ENCODE results near the gene GTF2IRD1.

Gene GTF2IRD1

DNA sequence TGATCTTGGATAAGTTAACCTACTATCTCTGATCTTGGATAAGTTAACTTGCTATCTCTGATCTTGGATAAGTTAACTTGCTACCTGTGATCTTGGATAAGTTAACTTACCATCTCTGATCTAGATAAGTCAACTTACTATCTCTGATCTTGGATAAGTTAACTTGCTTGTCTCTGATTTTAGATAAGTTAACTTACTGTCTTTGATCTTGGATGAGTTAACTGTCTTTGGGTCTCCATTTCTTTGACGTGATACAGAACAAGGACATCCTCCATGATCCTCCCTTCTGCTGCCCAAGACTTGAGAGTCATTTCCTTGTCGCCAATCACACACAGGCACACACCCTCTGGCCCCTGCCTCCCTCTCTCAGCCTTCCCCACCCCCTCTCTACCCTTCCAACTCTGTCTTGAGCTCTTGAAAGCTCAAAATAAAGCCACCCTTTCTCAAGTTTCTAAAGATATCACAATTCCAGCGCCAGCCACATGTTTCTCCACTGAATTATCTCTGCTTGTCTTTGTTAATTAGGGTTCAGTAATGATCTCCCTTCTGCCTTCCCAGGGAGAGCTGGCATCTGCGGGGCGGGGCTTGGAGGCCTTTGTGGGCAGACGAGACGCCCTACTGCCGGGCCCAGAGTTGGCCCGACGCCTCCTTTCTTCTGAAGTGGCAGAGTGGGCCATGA, 118.7 kb downstream of the GTF2IRD1 start:
- TF ChIP-seq, protein P1, sequence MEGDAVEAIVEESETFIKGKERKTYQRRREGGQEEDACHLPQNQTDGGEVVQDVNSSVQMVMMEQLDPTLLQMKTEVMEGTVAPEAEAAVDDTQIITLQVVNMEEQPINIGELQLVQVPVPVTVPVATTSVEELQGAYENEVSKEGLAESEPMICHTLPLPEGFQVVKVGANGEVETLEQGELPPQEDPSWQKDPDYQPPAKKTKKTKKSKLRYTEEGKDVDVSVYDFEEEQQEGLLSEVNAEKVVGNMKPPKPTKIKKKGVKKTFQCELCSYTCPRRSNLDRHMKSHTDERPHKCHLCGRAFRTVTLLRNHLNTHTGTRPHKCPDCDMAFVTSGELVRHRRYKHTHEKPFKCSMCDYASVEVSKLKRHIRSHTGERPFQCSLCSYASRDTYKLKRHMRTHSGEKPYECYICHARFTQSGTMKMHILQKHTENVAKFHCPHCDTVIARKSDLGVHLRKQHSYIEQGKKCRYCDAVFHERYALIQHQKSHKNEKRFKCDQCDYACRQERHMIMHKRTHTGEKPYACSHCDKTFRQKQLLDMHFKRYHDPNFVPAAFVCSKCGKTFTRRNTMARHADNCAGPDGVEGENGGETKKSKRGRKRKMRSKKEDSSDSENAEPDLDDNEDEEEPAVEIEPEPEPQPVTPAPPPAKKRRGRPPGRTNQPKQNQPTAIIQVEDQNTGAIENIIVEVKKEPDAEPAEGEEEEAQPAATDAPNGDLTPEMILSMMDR (conservative IDR thresholded peaks at IDR 0.05; ENCODE audit: low read depth) = no peak
- ChIA-PET CTCF (interaction anchor here (0.7 kb wide), 1 partner anchor 119 kb away, joined by 4 read pairs; no protein-coding TSS in a partner anchor), POLR2A (ENCODE audit: low non-redundant PET) (no interaction called here)
- peak overlapping the region; percentile 93 for H3K27ac ChIP-seq
- no peak for DNase-seq (ENCODE audit: low spot score)

DNA sequence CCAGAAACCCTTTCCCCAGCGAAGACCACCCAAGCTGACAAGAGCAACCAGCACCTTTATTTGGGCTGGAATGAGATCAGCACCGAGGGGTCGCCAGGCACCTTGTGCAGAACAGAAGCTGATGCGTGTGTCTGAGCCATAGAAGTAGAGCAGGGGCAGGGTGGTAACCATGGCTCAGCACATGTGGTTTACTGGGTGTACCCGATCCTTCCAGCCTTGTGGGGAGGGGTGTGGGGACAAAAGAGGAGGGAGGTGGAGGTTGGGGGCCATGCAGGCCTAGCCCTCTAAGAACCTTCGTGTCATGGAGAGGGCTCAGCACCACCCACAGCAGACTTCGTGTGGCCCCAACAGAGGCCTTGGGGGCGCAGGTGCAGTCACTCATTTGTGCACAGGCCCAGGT, 119.8 kb downstream of the GTF2IRD1 start:
- peak overlapping the region; percentile 93 for H3K27ac ChIP-seq
- TF ChIP-seq, protein P1 (conservative IDR thresholded peaks at IDR 0.05; ENCODE audit: low read depth) = no peak
- ChIA-PET CTCF (no interaction called here), POLR2A (ENCODE audit: low non-redundant PET) (no interaction called here)
- no peak for DNase-seq (ENCODE audit: low spot score)

DNA sequence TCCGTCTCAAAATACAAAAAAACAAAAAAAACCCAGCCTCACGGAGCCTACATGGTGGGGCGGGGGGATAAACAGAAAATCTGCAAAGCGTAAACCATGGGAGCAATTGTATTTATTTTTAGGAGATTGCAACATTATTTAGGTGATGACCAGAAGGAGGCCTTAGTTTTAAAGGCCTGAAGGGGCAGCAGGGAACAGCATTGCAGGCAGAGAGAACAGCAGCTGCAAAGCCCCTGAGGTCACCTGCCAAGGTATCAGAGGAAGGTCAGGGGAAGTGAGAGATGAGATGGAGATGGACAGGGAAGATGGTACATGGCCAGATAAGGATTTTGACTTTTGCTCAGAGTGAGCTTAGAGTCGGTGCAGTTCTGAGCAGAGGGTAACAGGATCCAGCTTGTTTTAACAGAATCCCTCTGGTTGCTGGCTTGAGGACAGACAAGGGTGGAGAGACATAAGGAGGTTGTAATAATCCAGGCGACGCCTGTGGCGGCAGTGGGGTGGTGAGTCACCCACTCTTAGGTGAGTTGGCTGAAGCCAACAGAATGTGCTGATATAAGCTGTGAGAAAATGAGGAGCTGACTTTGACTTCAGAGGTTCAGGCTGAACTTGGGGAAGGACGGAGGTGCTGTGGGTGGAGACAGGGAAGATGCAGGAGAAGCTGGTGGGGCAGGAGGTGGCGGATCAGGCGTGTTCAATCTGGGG, 121.5 kb downstream of the GTF2IRD1 start:
- ChIA-PET POLR2A (ENCODE audit: low non-redundant PET) (no interaction called here), CTCF (interaction anchor here (1.1 to 1.2 kb wide), 2 partner anchors 9 to 11 kb away, joined by 3 to 4 read pairs; no protein-coding TSS in a partner anchor)
- peak overlapping the region; percentile 93 for H3K27ac ChIP-seq
- TF ChIP-seq, protein P1 (conservative IDR thresholded peaks at IDR 0.05; ENCODE audit: low read depth) = no peak
- DNase-seq (ENCODE audit: low spot score) = peak; percentile 93

DNA sequence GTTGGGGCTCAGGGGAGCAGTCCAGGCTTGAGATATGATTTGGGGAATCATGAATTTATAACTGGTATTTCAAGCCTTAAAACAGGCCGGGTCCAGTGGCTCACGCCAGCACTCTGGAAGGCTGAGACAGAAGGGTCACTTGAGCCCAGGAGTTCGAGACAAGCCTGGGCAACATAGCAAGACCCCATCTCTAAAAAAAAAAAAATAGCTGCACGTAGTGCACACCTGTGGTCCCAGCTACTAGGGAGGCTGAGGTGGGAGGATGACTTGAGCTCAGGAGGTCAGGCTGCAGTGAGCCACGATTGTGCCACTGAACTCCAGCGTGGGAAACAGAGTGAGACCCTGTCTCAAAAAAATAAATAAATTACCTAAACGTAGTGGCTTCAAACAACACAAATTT, 122.1 kb downstream of the GTF2IRD1 start:
- peak overlapping the region; percentile 93 for H3K27ac ChIP-seq
- POLR2A ChIA-PET (ENCODE audit: low non-redundant PET) = no interaction called here
- DNase-seq (ENCODE audit: low spot score) = no peak
- CTCF ChIA-PET = interaction anchor here (0.6 to 1.1 kb wide), 2 partner anchors 12 to 396 kb away, joined by 3 to 4 read pairs; no protein-coding TSS in a partner anchor
- TF ChIP-seq, protein P1 (conservative IDR thresholded peaks at IDR 0.05; ENCODE audit: low read depth) = no peak

DNA sequence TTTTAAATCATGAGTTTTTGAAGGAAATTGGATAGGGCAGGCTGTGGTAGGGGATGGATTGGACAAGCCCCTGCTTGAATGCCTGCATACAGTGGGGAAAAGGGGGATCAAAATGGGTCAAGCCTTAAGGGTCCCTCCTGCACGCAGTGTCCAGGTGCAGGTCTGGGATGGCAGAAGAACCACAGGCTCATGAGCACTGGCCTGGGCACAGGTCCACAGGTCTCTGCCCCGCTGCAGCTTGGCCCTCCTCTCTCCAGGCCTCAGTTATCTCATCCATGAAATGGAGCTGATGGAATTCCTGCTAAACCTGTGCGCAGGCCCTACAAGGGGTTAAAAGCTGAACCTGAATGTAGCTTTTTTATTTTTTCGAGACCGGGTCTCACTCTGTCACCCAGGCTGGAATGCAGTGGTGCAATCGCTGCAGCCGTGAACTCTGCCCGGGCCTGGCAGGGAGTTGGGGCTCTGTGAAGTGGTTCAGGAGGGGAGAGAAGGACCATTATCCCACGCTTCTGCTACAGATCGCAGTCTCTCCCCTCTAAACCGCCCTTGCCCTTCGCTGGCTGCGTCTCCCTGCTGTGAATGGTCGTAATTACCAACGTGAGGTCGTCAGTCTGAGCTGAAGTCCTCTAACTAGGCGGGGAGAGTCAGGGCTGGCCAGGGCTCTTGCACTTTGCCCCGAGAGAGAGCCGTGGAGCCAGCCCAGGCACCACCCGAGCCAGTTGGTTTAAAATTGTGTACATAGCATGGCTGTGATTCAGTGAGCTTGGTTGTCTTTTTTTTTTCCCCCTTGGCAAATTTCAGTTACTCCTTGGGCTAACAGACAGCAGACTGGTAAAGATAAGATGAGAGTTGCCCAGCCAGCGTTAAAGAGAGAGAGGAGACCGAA, 126.3 kb downstream of the GTF2IRD1 start:
- TF ChIP-seq, protein P1 (conservative IDR thresholded peaks at IDR 0.05; ENCODE audit: low read depth) = no peak
- CTCF ChIA-PET = interaction anchor here (0.6 kb wide), 2 partner anchors 561 to 656 kb away, joined by 3 to 4 read pairs; no protein-coding TSS in a partner anchor
- peak overlapping the region; percentile 69 for H3K27ac ChIP-seq
- POLR2A ChIA-PET (ENCODE audit: low non-redundant PET) = no interaction called here
- no peak for DNase-seq (ENCODE audit: low spot score)

DNA sequence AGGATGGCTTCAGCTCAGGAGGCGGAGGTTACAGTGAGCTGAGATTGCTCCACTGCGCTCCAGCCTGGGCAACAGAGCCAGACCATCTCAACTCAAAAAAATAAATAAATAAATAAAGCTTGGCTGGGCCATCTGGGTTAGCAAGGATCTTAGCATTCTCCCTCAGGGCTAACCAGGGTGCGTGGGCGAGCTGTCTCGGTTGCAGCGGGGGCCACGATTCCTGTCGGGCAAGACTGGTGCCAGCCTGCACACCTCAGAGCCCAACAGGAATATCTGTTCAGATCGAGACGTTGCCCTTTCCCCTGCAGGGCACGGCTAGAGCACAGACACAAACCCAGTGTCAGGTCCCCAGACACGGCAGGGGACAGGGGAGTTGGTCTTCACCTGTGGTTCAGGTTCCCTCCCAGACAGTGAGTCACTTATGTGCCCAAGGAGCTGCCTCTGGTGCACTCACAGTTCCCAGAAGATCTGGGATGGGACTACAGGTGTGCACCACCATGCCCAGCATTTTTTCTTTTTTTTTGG, 128.3 kb downstream of the GTF2IRD1 start:
- POLR2A ChIA-PET (ENCODE audit: low non-redundant PET) = no interaction called here
- TF ChIP-seq, protein P1 (conservative IDR thresholded peaks at IDR 0.05; ENCODE audit: low read depth) = no peak
- DNase-seq (ENCODE audit: low spot score) = peak; percentile 41
- CTCF ChIA-PET = interaction anchor here (0.5 to 1.2 kb wide), 3 partner anchors 15 to 324 kb away, joined by 3 to 6 read pairs (median 6); no protein-coding TSS in a partner anchor
- H3K27ac ChIP-seq = peak overlapping the region; percentile 69

Measured in RWPE1 (cell line).